D721Med (cell line): ENCODE measurements around the gene VASN.

ENCODE experiments used
- DNase-seq: peaks from one replicate; pipeline ENCODE4 v3.0.0; 2011; ENCODE audit warnings: low spot score; ENCODE audit not compliant: insufficient read length
- FAIRE-seq: peaks from 2 replicates; lab custom pipeline; 2011; peaks lifted over from hg19 to GRCh38; lab: Jason Lieb, UNC
- CTCF ChIP-seq: IDR thresholded peaks from 2 replicates; pipeline ENCODE4 v1.5.1; 2012; ENCODE audit warnings: mild to moderate bottlenecking, control low read depth; ENCODE audit not compliant: insufficient read depth; ENCODE audit errors: missing control alignments

The VASN gene

GRCh38 chr16:4327386-4328045 lies 44.1 kb upstream of the VASN start:
- FAIRE-seq, result no peak
- DNase-seq, result no peak
- no peak for TF ChIP-seq CTCF

- no peak for DNase-seq
- no peak for FAIRE-seq
These were observed 43.4 kb upstream of the VASN start for GRCh38 chr16:4328046-4328781.

DNA sequence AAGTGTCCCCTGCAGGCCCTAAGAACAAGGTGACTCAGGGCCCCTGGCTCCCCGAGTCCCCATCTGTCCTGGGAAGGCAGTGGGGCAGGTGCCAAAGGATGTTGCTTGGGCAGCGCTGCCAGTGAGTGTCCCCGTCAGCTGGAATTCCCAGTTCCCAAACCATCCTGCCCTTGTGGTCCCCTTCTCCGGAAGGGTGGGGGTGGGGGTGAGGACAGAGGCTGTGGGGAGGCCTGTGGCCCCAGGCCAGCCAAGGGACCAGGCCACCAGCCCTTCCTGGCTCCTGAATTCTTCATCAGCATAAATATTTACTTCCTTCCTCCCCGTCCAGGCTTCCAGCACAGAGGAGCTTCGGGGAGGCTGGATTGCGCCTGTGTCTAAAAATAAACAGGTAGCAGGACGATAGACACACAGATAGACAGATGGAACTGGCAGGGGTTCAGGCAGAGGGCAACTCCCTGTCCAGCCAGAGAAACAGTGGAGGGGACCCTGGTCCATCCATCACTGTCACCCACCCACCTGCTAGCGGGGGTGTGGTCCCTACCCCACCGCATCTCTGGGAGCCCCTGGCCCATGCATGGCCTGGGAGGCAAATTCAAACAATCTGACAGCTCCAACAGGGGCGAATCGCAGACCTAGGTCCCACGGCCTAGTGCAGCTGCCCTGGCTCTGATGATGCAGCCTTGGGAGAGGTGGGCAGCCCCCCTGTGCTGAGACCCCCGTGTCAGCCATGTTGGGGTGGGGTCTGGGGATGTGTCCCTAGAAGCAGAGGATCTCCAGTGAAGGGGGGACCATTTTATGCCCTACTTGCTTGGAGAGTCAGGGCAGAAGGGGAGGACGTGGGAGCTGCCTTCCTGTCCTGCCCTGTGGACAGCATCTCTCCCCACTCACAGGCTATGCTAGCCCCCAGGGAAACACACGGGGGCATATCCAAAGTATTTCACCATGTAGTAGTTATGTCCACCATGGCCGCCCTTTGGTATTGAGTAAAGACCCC lies 42.6 kb upstream of the VASN start:
- no peak for TF ChIP-seq CTCF
- FAIRE-seq, result no peak

More at GRCh38 chr16:4328046-4328781, 43.4 kb upstream of the VASN start:
- TF ChIP-seq CTCF, result no peak

GRCh38 chr16:4330277-4330874 lies 41.3 kb upstream of the VASN start:
- TF ChIP-seq CTCF, result peak; percentile 63

More for the DNA sequence above, 42.6 kb upstream of the VASN start:
- DNase-seq, result no peak

DNA sequence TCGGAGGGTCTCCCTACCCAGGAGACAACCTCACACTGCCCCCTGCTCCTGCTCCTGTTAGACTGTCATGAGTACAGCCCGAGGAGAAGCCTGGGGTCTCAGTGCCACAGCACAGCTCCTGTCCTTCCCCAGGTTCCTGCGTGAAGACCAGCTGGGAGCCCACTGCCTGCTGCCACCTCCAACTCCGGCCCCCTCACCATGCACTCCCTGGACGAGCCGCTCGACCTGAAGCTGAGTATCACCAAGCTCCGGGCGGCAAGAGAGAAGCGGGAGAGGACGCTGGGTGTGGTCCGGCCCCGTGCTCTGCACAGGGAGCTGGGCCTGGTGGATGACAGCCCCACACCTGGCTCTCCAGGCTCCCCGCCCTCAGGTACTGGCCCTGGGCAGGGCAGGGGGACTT lies 39.6 kb upstream of the VASN start:
- no peak for TF ChIP-seq CTCF
- no peak for DNase-seq
- no peak for FAIRE-seq

More at GRCh38 chr16:4330277-4330874, 41.3 kb upstream of the VASN start:
- no peak for FAIRE-seq
- DNase-seq, result peak; percentile 94

DNA sequence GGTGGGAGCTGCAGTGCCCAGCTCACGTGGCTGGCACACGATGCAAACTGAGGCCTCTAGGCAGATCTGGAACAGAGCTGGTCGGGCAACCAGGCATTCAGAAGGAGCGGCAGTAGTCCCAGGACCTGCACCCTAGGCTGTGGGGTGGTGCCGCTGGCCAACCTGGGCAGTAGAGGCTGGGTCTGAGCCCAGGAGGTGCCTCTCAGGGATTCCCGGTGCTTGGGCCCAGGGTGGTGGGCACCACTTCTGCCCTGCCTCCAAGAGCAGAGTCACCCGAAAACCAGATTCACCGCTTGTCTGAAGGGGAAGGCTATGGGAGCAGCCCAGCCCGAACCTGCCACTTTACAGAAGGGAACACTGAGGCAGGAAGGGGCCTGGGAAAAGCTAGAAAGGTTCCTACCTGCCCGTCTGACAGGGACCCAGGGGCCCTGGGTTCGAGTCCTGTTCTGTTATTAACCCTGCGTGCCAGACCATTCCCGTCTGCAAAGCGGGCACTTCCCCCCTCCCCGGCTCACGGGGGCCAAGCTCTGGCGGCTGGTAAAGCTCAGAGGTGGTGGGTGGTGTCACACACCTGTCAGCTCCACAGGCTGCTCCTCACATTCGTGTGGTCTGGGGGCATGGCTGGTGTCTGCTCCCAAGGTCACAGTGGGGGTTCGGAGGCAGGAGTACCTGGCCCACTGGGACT lies 38.9 kb upstream of the VASN start:
- TF ChIP-seq CTCF, result no peak
- DNase-seq, result no peak
- no peak for FAIRE-seq
